NOMO-1 treated with DMSO at 0.1 percent for 48 hours (cell line): Measurements from ENCODE around the gene CSTF3.
"Not testable (repeated sequence)": the region's sequence is repeated elsewhere in the genome, so short reads cannot be mapped to it uniquely, and the experiment has no call there.

Experiments used
- DNase-seq: peaks from one replicate; lab custom pipeline; 2025; ENCODE audit not compliant: unreplicated experiment; lab: John Stamatoyannopoulos, UW

The CSTF3 gene

DNA sequence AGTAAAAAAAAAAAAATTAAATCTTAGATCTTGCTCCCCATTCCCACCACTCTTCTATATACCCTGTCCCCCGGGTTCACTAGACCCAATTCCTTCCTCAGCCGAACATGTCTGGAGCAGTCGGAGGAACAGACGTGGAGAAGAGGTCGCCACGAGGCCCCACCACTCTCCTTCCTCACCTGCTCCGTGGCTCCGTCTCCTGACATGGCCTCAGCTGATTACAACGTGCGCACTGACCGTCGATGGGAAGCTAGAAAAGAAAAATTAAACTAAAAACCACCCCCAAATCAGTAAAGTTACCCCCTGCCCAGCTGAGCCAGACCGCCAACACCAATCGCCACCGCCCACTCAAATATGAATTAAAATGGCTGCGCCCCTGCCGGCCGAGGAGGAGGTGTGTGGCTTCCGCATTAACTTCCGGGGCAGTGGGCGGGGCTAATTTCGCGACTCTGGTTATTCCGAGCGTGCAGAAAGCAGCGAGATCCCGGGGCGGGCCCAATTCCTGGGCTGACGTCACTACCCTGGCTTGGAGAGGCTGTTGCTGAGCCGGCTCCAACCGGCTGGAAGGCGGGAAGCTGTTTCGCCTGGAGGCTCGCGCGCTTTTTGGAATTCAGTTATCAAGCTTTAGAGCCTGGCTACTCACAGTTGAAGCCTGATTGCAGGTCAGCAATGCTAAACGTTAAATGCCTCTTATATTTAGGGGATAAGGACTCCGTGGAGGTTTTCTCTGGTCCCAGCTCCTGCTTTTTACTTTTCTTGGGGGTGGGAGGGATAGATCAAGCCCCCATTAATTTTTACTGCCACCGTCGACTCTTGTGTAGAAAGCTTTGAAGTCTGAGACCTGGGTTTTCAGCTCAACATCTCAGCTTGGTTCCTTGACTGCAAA lies at the start of gene CSTF3:
TSS of gene CSTF3 (minus strand) at position 361 of the 886 bp plus-strand sequence. CDS start at position 206, 155 bp downstream.
- DNase-seq: peak; percentile 93

DNA sequence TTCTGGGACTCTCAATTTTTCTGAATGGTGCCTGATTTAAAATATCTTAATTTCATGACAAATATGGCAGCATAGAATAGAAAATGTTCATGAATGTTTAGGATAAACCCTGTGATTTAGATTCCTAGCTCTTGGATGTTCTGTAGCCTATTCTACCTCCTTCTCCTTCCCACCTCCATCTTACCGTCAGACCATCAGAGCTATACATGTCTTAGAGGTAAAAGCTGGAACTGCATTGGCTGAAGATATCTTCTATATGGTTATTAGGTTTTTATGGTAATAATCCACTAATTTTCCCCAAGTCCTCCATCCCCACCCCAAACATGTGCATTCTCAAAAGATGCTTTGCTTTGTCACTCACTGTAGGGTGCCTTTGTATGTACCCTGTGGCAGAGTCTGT lies 46.9 kb upstream of the CSTF3 start:
- no peak for DNase-seq

DNA sequence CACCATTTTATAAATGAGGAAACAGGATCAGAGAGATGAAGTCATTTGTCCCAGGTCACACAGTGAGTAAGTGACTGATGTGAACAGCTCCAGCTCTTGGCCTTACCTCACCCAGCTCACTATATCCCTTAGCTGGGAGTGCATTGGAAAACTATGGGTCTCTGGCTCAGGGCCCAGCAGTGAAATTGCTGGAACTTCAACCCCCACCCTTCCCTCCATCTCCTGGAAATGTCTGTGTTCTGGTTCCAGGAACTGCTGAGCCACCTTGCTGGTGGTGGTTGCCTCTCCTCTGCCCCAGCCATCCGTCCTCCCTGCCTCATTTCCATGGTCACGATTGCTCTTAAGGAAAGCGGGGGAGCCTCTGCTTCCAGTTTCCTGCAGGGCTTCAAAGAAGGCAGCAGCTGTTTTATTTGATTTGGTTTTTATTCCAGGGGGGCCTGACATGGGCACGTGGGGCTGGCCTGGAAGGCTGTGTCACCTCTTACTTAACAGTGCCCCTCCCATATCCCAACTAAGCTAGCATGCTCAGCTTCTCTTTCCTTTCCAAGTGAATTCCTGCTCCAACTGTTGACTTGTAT lies 46.2 kb upstream of the CSTF3 start:
- no peak for DNase-seq

DNA sequence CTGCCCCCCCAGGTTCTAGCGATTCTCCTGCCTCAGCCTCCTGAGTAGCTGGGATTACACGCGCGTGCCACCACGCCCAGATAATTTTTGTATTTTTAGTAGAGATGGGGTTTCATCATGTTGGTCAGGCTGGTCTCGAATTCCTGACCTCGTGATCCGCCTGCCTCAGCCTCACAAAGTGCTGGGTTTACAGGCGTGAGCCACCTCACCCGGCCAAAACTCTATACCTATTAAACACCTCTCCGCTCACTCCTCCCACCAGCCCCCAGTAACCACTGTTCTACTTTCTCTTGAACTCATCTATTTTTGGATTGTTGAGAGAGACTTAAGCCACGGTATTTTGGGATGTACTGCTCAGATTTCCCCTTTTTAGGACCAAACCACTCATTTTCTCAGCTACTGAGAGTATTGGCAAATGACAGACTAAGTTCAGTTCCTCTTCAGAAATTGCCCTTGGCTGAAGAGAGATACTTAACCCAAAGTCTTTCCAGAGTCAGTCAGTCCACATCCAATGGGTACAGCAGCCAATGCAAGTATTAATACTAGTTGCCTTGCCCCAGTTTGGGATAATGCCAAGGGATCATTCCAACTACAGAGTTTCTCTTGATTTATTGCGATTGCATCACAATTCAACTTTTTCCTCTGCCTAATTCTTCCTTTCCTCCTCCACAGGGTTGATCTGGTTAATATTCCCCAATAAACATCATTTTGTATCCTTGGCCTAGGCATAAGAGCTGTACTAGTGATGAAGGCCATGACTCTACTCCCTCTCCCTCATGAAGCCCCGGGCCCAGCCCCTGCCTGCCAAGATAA lies 36.8 kb upstream of the CSTF3 start:
- DNase-seq: peak; percentile 89

DNA sequence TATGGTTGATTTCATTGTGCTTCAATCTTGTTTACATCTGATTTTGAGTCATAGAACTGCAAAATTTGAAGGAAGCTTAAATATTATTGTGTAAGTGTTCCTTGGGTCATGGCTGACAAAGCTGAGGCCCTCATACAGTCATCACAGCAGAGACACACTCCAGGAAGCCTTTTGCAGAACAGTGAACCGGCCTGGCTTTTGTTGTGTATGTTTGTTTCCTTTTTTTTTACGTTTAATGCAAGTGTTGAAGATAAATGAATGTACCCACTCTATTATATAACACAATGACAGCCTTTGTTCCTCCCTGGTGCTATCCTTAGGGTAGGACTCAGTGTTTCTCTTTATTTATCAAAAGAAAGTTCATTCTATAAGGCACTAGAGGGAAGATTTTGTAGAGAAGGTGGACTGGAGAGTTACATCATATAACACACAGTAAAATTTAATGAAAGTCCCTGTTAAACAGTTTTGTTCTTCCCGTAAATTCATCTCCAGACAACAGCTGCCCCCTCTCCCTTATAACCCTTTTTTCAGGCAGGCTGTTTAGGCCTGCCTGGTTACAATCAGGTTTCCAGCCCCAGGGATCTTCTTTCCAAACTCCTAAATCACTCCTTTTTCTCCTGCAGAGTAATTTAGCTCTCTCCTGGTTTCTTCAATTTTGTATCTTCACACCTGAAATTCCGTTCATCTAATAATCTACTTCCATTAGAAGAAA lies 34.3 kb upstream of the CSTF3 start:
- peak; percentile 73 for DNase-seq

DNA sequence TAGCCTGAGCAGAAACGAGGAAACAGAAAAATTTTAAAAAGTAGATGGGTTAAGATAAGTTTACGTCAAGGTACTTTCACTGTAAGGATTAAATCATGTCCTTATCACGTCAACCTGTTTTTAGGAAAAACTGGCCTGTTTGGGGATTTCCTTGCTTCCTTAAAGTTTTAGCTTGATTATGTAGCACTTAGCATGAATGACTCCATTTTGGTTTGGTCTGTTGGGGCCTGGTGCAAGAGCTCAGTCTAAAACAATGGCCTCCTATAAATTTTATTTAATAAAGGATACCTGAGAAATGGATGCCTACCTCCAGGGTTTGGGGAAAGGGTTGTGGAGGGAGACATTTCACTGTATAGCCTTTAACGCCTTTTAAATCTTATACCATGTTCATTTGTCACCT lies 33.2 kb upstream of the CSTF3 start:
- no peak for DNase-seq

DNA sequence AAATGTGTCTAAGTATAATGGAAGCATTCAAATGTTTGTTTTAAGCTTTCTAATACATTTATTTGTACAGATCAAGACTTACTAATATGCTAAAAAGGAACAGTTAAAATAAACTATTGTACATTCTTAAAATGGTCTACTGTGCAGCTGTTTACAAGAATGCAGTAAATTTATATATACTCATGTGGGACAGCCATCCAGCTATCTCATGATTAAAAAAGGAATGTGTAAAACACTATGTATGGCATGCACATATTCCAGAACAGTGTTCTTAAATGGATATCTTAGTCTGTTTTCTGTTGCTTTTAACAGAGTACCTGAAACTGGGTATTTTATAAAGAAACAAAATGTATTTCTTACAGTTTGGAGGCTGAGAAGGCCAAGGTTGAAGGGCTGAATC lies 30.2 kb upstream of the CSTF3 start:
- DNase-seq: no peak

DNA sequence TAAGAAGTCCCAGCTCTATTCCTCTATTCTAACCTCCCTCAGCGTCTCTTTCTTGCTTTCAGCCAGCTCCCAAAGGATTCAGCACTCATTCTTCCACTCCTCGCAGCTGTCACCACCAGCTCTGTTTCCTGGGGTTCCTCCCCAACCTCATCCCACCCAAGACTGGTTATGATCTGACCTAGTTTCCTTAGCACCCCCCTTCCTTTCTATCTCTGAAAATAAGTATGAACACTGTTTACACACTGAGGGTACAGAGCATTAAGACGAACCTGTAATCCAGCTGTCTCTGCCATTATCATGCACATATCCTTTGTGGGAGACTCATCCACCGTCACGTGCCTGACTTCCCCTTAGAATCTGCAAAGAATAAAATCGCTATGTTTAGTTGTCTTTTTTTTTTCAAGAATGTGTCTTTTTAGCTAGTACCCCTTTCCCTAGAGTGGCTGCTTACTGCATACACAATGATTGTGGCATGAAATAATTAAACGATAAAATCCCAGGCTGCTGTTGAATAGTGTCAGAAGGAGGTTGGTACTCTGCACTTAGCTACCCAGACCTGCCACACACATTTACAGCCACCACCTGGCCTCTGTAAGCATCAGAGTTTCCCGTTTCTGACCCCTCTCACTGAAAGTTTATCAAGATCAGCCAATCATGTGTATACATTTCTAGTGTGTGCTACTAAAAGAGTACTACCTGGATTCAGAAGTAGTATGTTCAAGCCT lies 26.9 kb upstream of the CSTF3 start:
- peak; percentile 48 for DNase-seq

DNA sequence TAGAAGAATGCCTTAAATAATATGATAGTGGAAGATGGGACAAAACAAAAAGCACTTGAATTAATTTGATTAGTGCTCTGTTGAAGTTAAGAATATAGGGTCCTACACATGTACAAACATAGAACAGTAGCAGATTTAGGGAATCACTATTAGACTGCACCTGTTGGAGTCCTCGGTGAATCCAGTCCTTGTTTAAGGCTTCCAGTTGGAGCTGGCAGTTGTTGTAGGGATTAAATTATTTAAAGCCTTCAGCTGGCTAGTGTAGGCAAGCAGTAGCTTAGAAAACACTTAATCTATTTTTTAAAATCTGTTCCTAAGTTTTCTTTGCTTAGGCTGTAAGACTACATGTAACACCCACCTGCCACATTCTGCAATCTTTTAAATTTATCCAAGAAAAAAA lies 24.5 kb upstream of the CSTF3 start:
- no peak for DNase-seq

DNA sequence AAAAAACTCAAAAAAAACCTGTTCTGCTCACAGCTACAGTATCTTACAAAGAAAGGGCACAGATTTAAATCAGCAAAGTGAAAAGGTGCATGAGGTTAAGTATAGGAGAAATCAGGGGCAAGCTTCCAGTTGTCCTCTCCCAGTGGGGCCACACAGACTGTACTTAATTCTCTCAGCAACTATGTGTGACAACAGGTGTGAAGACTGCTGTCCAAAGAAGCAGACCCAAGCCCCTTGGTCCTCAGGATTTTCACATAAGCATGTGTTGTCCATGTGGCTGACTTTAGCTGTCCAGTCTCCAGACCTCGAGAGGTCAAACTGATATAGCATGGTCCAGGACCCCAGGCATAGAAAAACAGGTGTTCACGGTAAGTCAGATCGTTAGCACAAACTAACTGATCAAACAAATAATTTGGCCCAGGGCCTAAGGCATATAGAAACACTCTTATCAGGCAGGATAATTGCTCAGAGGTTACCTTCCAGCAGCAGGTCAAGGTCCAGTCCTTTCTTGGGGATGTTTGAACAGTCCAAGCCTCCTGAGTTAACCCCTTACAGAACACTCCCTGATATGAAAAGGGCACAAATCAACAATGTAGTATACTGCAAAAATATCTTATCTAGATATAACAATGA lies 21.1 kb upstream of the CSTF3 start:
- DNase-seq: no peak

DNA sequence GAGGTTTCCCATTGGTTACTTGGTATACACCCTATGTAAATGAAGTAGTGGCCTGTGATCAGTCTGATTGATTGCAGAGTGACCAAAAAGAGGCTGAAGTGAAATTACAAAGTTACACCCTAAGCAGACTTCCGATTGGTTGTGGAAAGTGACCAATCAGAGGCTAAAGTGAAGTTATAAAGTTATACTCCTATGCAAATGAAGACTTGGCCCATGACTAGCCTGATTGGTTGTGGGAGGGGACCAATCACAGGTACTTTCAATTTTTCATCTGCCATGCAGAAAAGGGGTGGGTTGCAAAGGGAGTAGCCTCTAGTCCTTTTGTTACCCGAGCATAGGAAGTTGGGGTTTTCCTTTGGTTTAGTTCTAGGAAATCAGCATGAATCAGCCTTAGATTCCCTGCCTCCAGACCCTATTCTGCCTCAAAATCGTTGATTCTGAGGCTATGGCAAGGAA lies 18.1 kb upstream of the CSTF3 start:
- no peak for DNase-seq

DNA sequence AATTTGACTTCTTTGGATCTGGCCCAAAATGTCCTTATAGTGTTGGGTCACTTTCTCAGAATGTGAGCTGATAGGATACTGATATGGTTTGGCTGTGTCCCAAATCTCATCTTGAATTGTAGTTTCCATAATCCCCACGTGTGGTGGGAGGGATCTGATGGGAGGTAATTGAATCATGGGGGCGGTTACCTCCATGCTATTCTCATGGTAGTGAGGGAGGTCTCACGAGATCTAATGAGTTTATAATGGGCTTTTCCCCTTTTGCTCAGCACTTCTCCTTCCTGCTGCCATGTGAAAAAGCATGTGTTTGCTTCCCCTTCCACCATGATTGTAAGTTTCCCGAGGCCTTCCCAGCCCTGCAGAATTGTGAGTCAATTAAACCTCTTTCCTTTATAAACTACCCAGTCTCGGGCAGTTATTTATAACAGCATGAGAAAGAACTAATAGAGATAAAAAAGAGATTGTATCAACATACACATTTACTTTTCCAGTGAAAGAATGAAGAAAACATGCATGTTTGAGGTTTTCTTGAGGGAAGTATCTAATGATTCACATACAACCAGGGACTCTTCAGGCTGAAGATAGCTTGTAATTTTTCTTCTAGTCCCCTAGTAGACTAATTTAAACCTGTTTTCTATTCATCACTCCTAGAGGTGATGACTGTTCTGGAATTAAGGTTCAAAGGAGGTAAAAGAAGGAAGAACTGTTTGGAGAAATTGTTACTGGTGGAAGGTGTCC lies 17.3 kb upstream of the CSTF3 start:
- no peak for DNase-seq

DNA sequence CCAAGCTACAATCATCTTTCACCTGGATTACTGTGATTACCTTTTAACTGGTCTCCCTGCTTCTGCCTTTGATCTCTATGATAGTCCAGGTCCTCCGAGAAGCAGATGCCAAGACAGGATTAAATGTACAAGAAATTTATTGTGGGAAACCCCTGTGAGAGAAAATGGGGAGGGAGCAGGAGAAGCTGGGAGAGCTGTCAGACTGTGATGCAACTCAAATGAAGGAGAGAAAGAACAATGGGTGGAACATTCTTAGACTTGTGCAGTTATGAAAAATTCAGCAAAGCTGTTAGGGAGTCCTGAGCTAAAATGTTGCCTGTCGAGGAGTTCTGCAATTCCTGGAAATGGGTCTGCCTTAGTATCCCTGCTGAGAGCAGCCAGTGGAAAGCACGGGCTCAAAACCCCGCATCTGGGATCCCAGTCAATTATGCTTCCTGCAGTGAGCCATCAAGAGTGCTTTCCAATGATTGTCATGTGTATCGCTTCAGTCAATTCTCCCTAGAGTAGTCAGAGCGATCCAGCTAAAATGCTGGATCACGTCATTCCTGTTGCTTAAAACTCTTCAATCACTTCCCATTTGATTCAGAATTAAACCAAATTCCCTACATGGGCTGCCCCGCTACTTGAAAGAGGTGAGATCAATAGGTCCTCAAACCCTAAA lies 16.5 kb upstream of the CSTF3 start:
- DNase-seq: no peak

DNA sequence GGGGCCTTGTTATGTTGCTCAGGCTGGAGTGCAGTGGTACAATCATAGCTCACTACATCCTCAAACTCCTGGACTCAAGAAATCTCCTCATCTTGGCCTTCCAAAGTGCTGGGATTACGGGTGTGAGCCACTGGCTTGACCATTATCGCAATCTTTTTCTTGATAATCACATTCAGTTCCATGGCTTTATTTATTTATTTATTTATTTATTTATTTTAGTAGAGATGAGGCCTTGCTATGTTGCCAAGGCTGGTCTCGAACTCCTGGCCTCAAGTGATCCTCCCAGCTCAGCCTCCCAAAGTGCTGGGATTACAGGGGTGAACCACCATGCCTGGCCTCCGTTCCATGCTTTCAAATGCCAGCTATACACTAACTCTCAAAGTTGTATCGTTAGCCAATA lies 15.5 kb upstream of the CSTF3 start:
- DNase-seq: not testable (repeated sequence)

DNA sequence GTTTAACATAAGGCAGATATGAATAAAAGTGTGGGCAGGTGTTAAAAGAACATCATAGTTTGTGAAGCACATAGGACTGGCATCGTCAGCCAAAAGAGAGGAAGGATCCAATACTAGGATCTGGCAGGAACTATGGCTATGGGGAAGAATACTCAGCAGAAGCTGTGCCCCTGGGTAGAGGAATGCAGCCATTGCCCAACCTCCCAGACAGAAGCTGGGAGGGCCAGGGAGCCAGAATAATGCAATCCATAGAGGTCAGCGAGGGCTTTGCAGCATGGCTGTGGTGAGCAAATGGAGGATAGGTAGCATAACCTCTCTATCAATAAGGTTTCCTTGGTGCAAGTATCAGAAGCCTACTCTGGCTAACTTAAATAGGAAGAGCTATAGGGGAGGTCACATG lies 11.7 kb upstream of the CSTF3 start:
- DNase-seq: no peak

DNA sequence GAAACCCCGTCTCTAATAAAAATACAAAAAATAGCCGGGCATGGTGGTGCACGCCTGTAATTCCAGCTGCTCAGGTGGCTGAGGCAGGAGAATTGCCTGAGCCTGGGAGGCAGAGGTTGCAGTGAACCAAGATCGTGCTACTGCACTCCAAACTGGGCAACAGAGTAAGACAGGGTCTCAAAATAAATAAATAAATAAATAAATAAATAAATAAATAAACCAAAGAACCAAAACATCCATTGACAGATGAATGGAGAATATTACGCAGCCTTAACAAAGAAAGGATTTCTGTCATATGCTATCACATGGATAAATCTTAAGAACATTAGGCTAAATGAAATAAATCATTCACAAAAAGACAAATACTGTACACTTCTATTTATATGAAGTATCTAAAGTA lies 11.1 kb upstream of the CSTF3 start:
- no peak for DNase-seq

DNA sequence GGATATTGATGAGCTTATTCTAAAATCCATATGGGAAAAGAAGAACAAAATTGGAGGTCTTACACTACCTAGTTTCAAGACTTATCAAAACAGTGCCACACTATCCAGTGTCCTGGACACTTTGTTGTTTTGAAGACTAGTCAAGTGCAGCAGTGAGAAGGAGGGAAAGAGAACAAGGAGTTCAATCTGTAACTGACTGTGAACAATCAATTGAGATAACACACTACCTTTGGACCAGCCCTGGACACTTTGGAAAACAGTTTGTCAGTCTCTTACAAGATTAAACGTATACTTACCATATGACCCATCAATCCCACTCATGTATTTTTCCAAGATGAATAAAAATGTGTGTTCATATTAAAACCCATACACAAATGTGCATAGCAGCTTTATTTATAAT lies 10.0 kb upstream of the CSTF3 start:
- no peak for DNase-seq

DNA sequence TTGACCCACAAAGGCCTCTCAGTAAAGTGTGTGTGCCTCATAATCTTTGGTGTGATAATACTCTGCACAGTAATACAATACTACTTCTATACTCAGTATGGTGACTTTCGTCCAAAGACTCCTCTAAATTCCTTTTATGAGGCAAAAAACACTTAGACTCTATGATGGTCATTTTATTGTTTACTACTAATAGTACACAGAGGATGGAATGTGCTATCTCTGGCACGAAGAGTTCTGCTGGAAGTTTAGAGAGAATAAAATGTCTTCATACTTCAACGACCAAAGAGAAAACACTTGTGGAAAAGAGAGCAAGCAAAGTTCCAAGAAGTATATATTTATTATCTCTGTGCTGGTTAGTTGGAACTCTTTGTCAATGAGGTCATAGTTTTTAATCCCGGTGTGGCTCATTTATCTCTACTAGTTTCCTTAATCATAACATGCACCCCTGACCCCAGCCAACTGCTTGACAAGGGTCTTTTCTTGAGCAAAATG lies 7.5 kb upstream of the CSTF3 start:
- no peak for DNase-seq

DNA sequence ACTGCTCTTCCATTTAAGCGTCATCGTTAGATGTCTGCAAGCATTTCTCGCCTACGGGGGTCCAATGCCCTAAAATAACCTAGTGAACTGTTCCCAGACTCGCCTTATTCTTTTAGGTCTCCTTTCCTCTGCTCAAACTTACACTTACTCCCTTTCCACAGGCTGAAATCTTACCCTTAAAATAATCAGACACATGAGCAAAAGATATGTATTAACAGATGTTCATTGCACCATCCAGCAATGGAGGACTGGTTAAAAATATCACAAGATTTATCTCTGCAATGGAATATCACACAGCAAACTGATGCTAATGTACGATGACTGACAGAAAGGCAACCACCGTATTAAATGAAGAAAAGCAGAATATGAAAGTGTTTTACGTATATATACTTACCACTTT lies 1.6 kb upstream of the CSTF3 start:
- no peak for DNase-seq
